ENCODE results near the gene TAS2R41.
"Not testable (repeated sequence)": the region's sequence is repeated elsewhere in the genome, so short reads cannot be mapped to it uniquely, and the experiment has no call there.

Gene TAS2R41

GRCh38 chr7:143522309-143522916 is 44.7 kb downstream of the TAS2R41 start:
- DNase-seq, result not testable (repeated sequence)

Measured in NCI-H1436 (cell line).